C4-2B (cell line): ENCODE results near the gene SNCA.

ENCODE experiments used
- H3K27ac ChIP-seq: fragments of 450-650 bp; 2 replicates; pipeline ENCODE4 v1.5.1; 2017
- CTCF ChIP-seq: fragments of 450-650 bp; conservative IDR thresholded peaks from 2 replicates; pipeline ENCODE4 v1.5.1; 2017; ENCODE audit warnings: mild to moderate bottlenecking
- ZFX ChIP-seq: fragments of 450-650 bp; IDR thresholded peaks from 2 replicates; pipeline ENCODE4 v1.6.1; 2017

Gene SNCA

GRCh38 chr4:89753601-89754066, 83.3 kb downstream of the SNCA start:
- no peak overlapping the region for H3K27ac ChIP-seq

GRCh38 chr4:89752932-89753598, 83.9 kb downstream of the SNCA start:
- H3K27ac ChIP-seq, result no peak overlapping the region

More at GRCh38 chr4:89753601-89754066, 83.3 kb downstream of the SNCA start:
- TF ChIP-seq ZFX, result no peak
- no peak for TF ChIP-seq CTCF

DNA sequence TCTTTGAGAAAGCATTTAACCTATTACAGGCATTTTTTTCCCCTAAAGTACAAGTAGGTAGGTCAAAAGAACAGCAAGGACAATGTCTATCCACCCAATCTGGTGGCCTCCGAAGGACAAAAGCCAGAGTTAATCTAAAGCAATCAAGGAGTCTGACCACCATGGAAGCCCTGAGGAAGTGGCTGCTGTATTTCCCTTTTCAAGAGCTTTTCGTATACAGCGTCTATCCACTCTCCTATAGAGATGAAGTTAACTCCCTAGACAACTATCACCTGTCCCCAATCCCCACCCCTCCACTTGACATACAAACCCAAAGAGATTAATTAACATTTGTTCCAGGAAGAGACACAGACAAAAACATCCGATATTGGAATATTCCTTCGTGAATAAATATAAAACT, 85.5 kb downstream of the SNCA start:
- H3K27ac ChIP-seq, result no peak overlapping the region
- TF ChIP-seq CTCF (no peak), ZFX (no peak)

More at GRCh38 chr4:89752932-89753598, 83.9 kb downstream of the SNCA start:
- no peak for TF ChIP-seq ZFX
- TF ChIP-seq CTCF, result no peak

- no peak overlapping the region for H3K27ac ChIP-seq
- TF ChIP-seq CTCF (no peak), ZFX (no peak)
Observed at GRCh38 chr4:89746377-89746776, 90.6 kb downstream of the SNCA start.

- H3K27ac ChIP-seq, result no peak overlapping the region
- no peak for TF ChIP-seq CTCF
- TF ChIP-seq ZFX, result no peak
Observed at GRCh38 chr4:89745708-89746107, 91.3 kb downstream of the SNCA start.

GRCh38 chr4:89744914-89745313, 92.0 kb downstream of the SNCA start:
- H3K27ac ChIP-seq, result no peak overlapping the region
- TF ChIP-seq CTCF, result no peak
- TF ChIP-seq ZFX, result no peak

DNA sequence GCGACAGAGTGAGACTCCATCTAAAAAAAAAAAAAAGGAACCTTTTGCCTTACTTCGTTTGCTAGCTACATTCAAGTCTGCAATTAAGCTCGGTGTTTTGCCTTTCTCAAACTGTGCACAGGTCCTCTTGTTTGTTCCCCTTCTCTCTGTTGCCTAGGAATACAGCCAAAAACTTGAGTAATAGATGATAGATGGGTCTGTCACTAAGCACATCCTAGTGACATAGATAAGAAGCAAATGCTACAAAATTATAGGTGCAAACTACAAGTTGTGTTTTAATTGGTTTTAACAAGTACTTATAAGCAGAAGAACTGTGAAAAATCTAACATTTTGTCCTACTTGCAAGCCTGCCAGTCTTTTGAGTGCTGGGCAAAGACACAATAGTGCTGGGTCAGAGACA, 95.2 kb downstream of the SNCA start:
- TF ChIP-seq CTCF (no peak), ZFX (no peak)

More for the DNA sequence above, 95.2 kb downstream of the SNCA start:
- no peak overlapping the region for H3K27ac ChIP-seq
